IgD-negative memory B cell (primary cell): Measurements from ENCODE around the gene CNOT1. TPM values are rescaled to one million over a fixed set of nuclear protein-coding genes. Genes with fewer than 3 reads are reported as not detected.
"Not testable (repeated sequence)": the region's sequence is repeated elsewhere in the genome, so short reads cannot be mapped to it uniquely, and the experiment has no call there.

Source experiments
- H3K27ac Mint-ChIP-seq, 3 donors: one replicate each; pipeline ENCODE4 v1.8.0; 2020 to 2022; ENCODE audit warnings: mild to moderate bottlenecking in 3 of 3, mixed read lengths in 3 of 3, moderate library complexity in 1 of 3
- H3K27me3 Mint-ChIP-seq: one replicate; pipeline ENCODE4 v1.8.0; 2021; ENCODE audit warnings: mixed read lengths
- H3K36me3 Mint-ChIP-seq: one replicate; pipeline ENCODE4 v1.8.0; 2020; ENCODE audit warnings: mild to moderate bottlenecking, mixed read lengths
- H3K4me1 Mint-ChIP-seq, 3 donors: one replicate each; pipeline ENCODE4 v1.8.0; 2020 to 2022; ENCODE audit warnings: mixed read lengths in 3 of 3, mild to moderate bottlenecking in 1 of 3
- H3K4me3 Mint-ChIP-seq, 4 donors: one replicate each; pipeline ENCODE4 v1.8.0; 2020 to 2022; ENCODE audit warnings: mild to moderate bottlenecking in 4 of 4, mixed read lengths in 4 of 4, moderate library complexity in 3 of 4
- H3K9me3 Mint-ChIP-seq, 3 donors: one replicate each; pipeline ENCODE4 v1.8.0; 2020 to 2021; ENCODE audit warnings: mixed read lengths in 3 of 3, mild to moderate bottlenecking in 1 of 3
- polyA plus RNA-seq: library from polyadenylated mRNA; unstranded; fragments of 300-500 nt; fragmentation: Illumina TruSeq; gene quantifications from one replicate; pipeline ENCODE4 v1.2.3, GENCODE V29; 2021

The CNOT1 gene
- polyA plus RNA-seq, 1 donor from 2014 or later, result 80.9 TPM

DNA sequence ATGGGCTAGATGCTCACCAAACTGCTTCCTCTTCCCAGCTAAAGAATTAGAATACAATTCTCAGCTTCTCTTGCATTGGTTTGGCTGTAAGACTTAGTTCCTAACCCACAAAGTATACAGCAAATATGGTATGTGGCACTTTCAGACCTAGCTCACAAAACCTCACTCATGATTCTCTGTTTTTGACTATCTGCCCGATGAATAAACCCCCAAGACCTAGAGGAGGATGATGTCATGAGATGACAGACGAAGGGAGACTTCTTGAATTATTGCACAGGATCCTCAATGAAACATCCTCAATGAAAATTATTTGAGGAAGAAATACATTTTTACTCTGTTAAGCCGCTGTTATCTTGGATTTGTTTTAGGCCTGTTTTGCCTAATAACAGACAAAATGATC, 14.3 kb downstream of the CNOT1 start:
- no peaks in the 10 kb centered on the region for H3K9me3 Mint-ChIP-seq
- H3K4me1 Mint-ChIP-seq, result peaks cover 13 to 19% (median 18%) of the 10 kb centered on the region in 3 donors
- peak overlapping the region in 1 of 4 donors; percentile 66 for H3K4me3 Mint-ChIP-seq
- peaks cover 10% of the 10 kb centered on the region for H3K36me3 Mint-ChIP-seq
- no peaks in the 10 kb centered on the region for H3K27me3 Mint-ChIP-seq
- H3K27ac Mint-ChIP-seq, result peak overlapping the region in 1 of 3 donors; percentile 41

- H3K27me3 Mint-ChIP-seq, result no peaks in the 10 kb centered on the region
- peak overlapping the region in 1 of 3 donors; percentile 92 for H3K27ac Mint-ChIP-seq
- peaks cover 10% of the 10 kb centered on the region for H3K36me3 Mint-ChIP-seq
- H3K4me3 Mint-ChIP-seq, result no peak overlapping the region
- H3K9me3 Mint-ChIP-seq, result no peaks in the 10 kb centered on the region
- H3K4me1 Mint-ChIP-seq, result peaks cover 10 to 21% (median 16%) of the 10 kb centered on the region in 3 donors
These were observed 14.8 kb downstream of the CNOT1 start for GRCh38 chr16:58614860-58615259.

DNA sequence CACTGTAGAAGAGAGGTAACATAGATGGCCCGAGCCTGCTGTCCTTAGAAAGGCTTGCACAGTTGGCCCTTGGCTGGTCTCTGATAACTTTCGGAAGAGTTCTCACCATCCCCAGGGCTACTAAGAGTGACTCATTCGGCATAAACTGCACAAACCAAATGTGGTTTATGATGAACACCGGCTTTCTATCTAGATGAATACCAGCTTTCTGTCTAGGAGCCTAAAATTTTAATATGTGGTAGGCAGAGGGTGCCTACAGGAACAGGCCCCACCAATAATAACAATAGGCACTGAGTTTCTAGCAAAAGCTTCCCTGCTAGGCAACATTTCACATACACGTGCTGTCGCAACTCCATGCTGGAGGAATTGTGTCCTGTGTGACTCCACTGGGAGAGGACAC, 15.4 kb downstream of the CNOT1 start:
- Mint-ChIP-seq H3K4me1 (peaks cover 9 to 21% (median 14%) of the 10 kb centered on the region in 3 donors), H3K27ac (no peak overlapping the region), H3K27me3 (no peaks in the 10 kb centered on the region), H3K4me3 (no peak overlapping the region), H3K9me3 (no peaks in the 10 kb centered on the region), H3K36me3 (peaks cover 10% of the 10 kb centered on the region)

- not testable (repeated sequence) for H3K27me3 Mint-ChIP-seq, H3K36me3 Mint-ChIP-seq, H3K9me3 Mint-ChIP-seq
- H3K4me3 Mint-ChIP-seq, result peak overlapping the region in 1 of 4 donors; percentile 17
- peaks cover 14 to 24% (median 18%) of the 10 kb centered on the region in 3 donors for H3K4me1 Mint-ChIP-seq
- peak overlapping the region in 2 of 3 donors; percentile 53 to 63 for H3K27ac Mint-ChIP-seq
These were observed 16.7 kb downstream of the CNOT1 start for GRCh38 chr16:58612965-58613364.

DNA sequence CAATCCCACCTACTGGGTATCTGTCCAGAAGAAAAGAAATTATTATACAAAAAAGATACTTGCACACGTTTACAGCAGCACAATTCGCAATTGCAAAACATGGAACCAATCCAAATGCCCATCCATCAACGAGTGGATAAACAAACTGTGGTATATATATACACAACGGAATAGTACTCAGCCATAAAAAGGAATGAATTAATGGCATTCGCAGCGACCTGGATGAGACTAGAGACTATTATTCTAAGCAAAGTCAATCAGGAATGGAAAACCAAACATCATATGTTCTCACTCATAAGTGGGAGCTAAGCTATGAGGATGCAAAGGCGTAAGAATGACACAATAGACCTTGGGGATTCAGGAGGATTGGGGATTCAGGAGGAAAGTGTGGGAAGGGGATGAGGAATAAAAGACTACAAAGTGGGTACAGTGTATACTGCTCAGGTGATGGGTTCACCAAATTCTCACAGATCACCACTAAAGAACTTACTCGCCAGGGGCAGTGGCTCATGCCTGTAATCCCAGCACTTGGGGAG, 21.0 kb downstream of the CNOT1 start:
- H3K27me3 Mint-ChIP-seq, result no peaks in the 10 kb centered on the region
- H3K4me3 Mint-ChIP-seq, result no peak overlapping the region
- H3K4me1 Mint-ChIP-seq, result peaks cover 14 to 24% (median 17%) of the 10 kb centered on the region in 3 donors
- H3K27ac Mint-ChIP-seq, result no peak overlapping the region
- H3K36me3 Mint-ChIP-seq, result peaks cover 3% of the 10 kb centered on the region
- peaks cover 0 to 2% (median 0%) of the 10 kb centered on the region in 3 donors for H3K9me3 Mint-ChIP-seq

DNA sequence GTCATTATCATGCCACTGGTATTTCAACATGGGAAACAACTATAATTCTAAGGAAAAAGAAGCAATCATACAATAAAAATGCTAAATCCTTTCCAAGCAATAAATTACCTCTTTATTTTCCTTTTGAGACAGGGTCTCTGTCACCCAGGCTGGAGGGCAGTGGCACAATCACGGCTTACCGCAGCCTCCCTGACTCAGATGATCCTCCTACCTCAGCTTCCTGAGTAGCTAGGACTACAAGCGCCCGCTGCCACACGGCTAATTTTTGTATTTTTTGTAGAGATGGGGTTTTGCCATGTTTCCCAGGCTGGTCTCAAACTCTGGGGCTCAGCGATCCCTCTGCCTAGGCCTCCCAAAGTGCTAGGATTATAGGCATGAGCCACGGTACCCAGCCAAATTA, 24.1 kb downstream of the CNOT1 start:
- Mint-ChIP-seq H3K9me3 (peaks cover 0 to 2% (median 0%) of the 10 kb centered on the region in 3 donors), H3K36me3 (no peaks in the 10 kb centered on the region), H3K4me1 (peaks cover 21 to 28% (median 26%) of the 10 kb centered on the region in 3 donors), H3K27me3 (no peaks in the 10 kb centered on the region), H3K27ac (no peak overlapping the region), H3K4me3 (peak overlapping the region in 1 of 4 donors; percentile 45)

DNA sequence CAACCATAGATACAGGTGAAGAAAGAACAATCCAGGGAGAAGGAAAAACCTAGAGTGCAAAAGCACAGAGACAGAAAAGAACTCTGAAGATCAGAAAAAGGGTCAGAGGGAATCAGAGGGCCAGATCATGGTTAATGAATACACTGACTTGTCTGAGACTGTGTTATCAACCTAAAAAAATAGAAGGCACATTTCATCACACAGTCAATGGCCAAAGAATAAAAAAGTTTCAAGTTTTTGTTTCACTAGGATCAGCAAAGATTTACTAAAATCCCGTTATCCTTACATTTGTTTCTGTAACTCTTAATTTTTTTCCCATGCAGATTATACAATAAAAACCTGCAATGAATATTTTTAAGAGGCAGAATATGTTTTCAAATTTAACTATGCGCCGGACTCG, 38.5 kb downstream of the CNOT1 start:
- H3K4me3 Mint-ChIP-seq, result no peak overlapping the region
- no peaks in the 10 kb centered on the region for H3K9me3 Mint-ChIP-seq
- H3K4me1 Mint-ChIP-seq, result peaks cover 10 to 13% (median 11%) of the 10 kb centered on the region in 3 donors
- no peak overlapping the region for H3K27ac Mint-ChIP-seq
- no peaks in the 10 kb centered on the region for H3K27me3 Mint-ChIP-seq
- peaks cover 3% of the 10 kb centered on the region for H3K36me3 Mint-ChIP-seq

DNA sequence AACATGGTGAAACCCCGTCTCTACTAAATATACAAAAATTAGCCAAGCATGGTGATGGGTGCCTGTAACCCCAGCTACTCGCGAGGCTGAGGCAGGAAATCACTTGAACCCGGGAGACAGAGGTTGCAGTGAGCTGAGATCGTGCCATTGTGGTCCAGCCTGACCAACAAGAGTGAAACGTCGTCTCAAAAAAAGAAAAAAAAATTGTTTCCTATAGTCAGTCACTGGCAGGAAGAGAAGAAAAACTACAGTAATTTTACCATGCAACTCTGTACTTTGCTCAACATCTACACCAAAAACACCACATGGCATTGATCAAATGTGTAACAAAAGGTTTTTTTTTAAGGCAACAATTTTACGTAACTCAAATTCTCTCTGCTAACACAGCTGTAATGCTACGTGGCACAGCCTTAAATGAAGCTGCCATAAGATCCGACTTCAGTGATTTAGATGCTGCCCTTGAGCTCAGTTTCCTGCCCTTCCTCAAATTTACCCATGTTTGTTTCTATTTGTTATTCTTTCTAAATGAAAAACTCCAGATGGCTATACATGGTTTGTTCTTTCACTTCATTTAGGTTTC, 40.2 kb downstream of the CNOT1 start:
- Mint-ChIP-seq H3K27me3 (no peaks in the 10 kb centered on the region), H3K36me3 (peaks cover 4% of the 10 kb centered on the region), H3K9me3 (no peaks in the 10 kb centered on the region), H3K4me1 (peaks cover 7 to 10% (median 10%) of the 10 kb centered on the region in 3 donors), H3K27ac (no peak overlapping the region), H3K4me3 (no peak overlapping the region)

DNA sequence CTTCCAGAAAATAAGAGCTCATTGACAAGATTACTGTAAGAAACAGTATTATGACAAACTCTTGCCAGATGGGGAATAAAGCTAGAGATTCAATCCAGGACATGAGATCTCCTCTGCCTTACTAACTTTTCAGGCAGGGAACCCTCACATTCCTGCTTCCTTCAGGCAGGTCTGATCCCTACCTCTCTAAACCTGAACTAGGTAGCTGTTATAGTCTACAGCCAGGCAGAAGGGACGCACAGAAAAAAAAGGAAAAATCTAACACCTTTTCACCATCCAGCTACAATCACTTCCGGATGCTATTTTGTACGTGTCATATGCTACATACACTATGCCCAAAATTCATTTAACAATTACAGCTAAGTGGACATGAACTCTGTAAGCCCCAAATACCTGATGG, 41.2 kb downstream of the CNOT1 start:
- H3K27me3 Mint-ChIP-seq, result no peaks in the 10 kb centered on the region
- H3K4me1 Mint-ChIP-seq, result peaks cover 7 to 10% (median 7%) of the 10 kb centered on the region in 3 donors
- H3K27ac Mint-ChIP-seq, result no peak overlapping the region
- H3K9me3 Mint-ChIP-seq, result no peaks in the 10 kb centered on the region
- H3K4me3 Mint-ChIP-seq, result no peak overlapping the region
- peaks cover 4% of the 10 kb centered on the region for H3K36me3 Mint-ChIP-seq

DNA sequence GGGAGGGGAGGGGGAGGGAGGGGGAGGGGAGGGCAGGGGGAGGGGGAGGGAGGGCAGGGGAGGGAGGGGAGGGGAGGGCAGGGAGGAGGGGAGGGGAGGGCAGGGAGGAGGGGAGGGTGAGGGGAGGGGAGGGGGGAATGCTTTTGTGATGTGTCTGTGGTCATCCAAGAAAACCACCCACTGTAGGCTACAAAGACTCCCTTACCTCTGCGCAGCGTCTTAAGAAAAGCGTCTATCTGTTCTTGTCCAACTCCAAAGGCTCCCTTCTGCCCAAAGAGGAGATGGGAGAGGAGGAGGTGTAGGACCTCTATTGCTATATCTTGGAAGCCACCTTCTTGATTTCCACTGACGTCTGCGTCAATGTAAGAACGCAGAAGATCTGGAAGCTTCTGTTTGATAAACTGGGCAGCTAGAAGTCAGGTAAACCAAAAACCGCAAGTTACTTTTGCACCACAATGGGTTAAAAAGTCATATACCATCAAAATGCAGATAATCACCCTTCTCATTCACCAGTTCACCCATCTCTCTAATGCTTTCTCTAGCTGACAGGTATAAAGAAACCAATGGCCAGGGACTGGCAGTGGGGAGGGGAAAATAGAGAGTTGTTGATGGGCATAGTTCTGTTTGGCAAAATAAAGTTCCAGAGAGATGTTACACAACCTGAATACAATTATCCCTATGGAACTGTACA, 43.1 kb downstream of the CNOT1 start:
- Mint-ChIP-seq H3K36me3 (peaks cover 6% of the 10 kb centered on the region), H3K4me1 (peaks cover 7 to 10% (median 7%) of the 10 kb centered on the region in 3 donors), H3K27me3 (no peaks in the 10 kb centered on the region), H3K4me3 (no peak overlapping the region), H3K27ac (no peak overlapping the region), H3K9me3 (no peaks in the 10 kb centered on the region)

DNA sequence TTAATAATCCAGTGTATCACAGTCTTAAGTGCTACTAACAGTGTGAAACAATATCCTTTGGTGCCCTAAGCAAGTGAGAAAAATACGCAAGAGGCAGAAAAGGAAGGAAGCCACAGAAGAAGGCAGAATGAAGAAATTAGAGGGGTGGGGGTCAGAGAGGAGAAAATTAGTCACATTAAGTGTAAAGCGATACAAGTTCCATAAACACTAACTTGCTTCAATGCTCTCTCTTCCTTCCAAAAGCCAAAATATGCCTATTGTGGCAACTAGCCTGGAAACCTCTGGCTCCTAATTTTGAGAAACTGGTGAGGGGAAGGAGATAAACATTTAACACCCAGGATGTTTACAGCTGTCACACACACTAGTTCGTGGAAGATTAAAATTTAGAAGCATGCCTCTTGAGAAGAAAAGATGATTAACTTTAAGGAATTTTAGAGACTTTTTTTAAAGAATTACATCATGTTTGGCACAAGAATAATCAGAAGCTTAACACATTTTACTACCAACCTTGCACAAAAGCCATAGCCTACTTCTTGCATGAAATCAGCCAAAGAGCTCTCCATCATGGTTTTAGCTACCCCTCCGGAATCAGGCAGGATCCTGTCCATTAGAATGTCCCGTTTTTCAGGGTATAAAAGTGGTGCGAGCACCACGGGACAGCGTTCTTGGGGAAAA, 44.7 kb downstream of the CNOT1 start:
- Mint-ChIP-seq H3K27ac (no peak overlapping the region), H3K4me3 (no peak overlapping the region)

GRCh38 chr16:58582971-58583765, 46.5 kb downstream of the CNOT1 start:
- Mint-ChIP-seq H3K9me3 (no peaks in the 10 kb centered on the region), H3K36me3 (peaks cover 12% of the 10 kb centered on the region), H3K4me3 (no peak overlapping the region), H3K27me3 (no peaks in the 10 kb centered on the region), H3K27ac (no peak overlapping the region), H3K4me1 (peaks cover 0 to 2% (median 0%) of the 10 kb centered on the region in 3 donors)

More for the DNA sequence above, 44.7 kb downstream of the CNOT1 start:
- Mint-ChIP-seq H3K36me3 (peaks cover 11% of the 10 kb centered on the region), H3K9me3 (no peaks in the 10 kb centered on the region), H3K27me3 (no peaks in the 10 kb centered on the region), H3K4me1 (peaks cover 6 to 7% (median 6%) of the 10 kb centered on the region in 3 donors)

DNA sequence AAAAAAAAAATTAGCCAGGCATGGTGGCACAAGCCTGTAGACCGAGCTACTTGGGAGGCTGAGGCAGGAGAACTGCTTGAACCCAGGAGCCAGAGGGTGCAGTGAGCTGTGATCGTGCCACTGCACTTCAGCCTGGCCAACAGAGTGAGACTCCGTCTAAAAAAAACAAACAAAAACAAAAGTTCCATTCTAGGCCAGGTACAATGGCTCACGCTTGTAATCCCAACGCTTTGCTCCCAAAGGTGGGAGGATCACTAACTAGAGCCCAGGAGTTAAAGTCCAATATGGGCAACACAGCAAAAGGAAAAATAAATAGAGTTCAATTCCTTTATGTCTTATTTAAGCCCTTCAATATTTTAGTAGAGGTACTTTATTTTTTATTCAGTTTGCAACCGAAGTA, 47.5 kb downstream of the CNOT1 start:
- Mint-ChIP-seq H3K9me3 (no peaks in the 10 kb centered on the region), H3K27ac (no peak overlapping the region), H3K36me3 (peaks cover 12% of the 10 kb centered on the region), H3K4me3 (no peak overlapping the region), H3K4me1 (peaks cover 0 to 2% (median 0%) of the 10 kb centered on the region in 3 donors), H3K27me3 (no peaks in the 10 kb centered on the region)

GRCh38 chr16:58579587-58579986, 50.0 kb downstream of the CNOT1 start:
- Mint-ChIP-seq H3K27me3 (no peaks in the 10 kb centered on the region), H3K36me3 (peaks cover 11% of the 10 kb centered on the region), H3K4me1 (no peaks in the 10 kb centered on the region), H3K27ac (no peak overlapping the region), H3K9me3 (no peaks in the 10 kb centered on the region), H3K4me3 (no peak overlapping the region)
